D341Med (cell line): ENCODE results near the gene GALNT2.

ENCODE experiments used
- DNase-seq: peaks from one replicate; pipeline ENCODE4 v3.0.0; 2012; ENCODE audit warnings: low spot score

The GALNT2 gene

GRCh38 chr1:230112782-230113181, 45.7 kb downstream of the GALNT2 start:
- no peak for DNase-seq

GRCh38 chr1:230113235-230113592, 46.2 kb downstream of the GALNT2 start:
- no peak for DNase-seq

GRCh38 chr1:230113593-230114236, 46.7 kb downstream of the GALNT2 start:
- no peak for DNase-seq

- no peak for DNase-seq
Observed at GRCh38 chr1:230114237-230114651, 47.2 kb downstream of the GALNT2 start.

GRCh38 chr1:230117694-230118093, 50.7 kb downstream of the GALNT2 start:
- DNase-seq, result no peak

- DNase-seq, result no peak
Observed at GRCh38 chr1:230119340-230119739, 52.3 kb downstream of the GALNT2 start.

GRCh38 chr1:230120289-230120920, 53.4 kb downstream of the GALNT2 start:
- no peak for DNase-seq

- peak; percentile 60 for DNase-seq
Observed at GRCh38 chr1:230120921-230121381, 53.9 kb downstream of the GALNT2 start.

- no peak for DNase-seq
Observed at GRCh38 chr1:230121950-230122349, 54.9 kb downstream of the GALNT2 start.

GRCh38 chr1:230122366-230123279, 55.6 kb downstream of the GALNT2 start:
- DNase-seq, result no peak

- no peak for DNase-seq
Observed at GRCh38 chr1:230123280-230124185, 56.5 kb downstream of the GALNT2 start.

- no peak for DNase-seq
Observed at GRCh38 chr1:230124186-230125128, 57.4 kb downstream of the GALNT2 start.

GRCh38 chr1:230125141-230125540, 58.1 kb downstream of the GALNT2 start:
- no peak for DNase-seq

GRCh38 chr1:230125640-230126528, 58.8 kb downstream of the GALNT2 start:
- DNase-seq, result no peak

- no peak for DNase-seq
Observed at GRCh38 chr1:230126529-230127104, 59.6 kb downstream of the GALNT2 start.

- DNase-seq, result no peak
Observed at GRCh38 chr1:230127105-230128054, 60.3 kb downstream of the GALNT2 start.

GRCh38 chr1:230128569-230129285, 61.7 kb downstream of the GALNT2 start:
- no peak for DNase-seq
